SU-DHL-6 (cell line): ENCODE measurements around the gene BRPF3.

ENCODE experiments used
- H2AFZ ChIP-seq: fragments of 200-600 bp; sonication (generic); 2 replicates; pipeline ENCODE4 v1.6.1; 2014; ENCODE audit warnings: low read depth, mild to moderate bottlenecking, moderate library complexity, mixed read lengths, antibody characterized with exemption, low read length; ENCODE audit not compliant: severe bottlenecking
- H3F3A ChIP-seq: fragments of 200-600 bp; shearing (Covaris generic); 2 replicates; pipeline ENCODE4 v1.6.0; 2016; ENCODE audit warnings: antibody characterized with exemption, mild to moderate bottlenecking; ENCODE audit not compliant: insufficient read depth
- H3K27ac ChIP-seq: fragments of 200-600 bp; sonication (generic); 2 replicates; pipeline ENCODE4 v1.5.1; 2016; ENCODE audit warnings: low read depth, mild to moderate bottlenecking, low read length, moderate library complexity, mixed read lengths
- H3K27me3 ChIP-seq: fragments of 200-600 bp; sonication (generic), shearing (Covaris generic); 2 replicates; pipeline ENCODE4 v1.6.0; 2014; ENCODE audit warnings: mild to moderate bottlenecking, low read length
- H3K36me3 ChIP-seq: fragments of 200-600 bp; sonication (generic); 2 replicates; pipeline ENCODE4 v1.6.1; 2014; ENCODE audit warnings: mild to moderate bottlenecking, low read length, mixed read lengths
- H3K4me2 ChIP-seq: fragments of 300-600, 200-600 bp; shearing (Covaris generic), sonication (generic); 2 replicates; pipeline ENCODE4 v1.6.0; 2014; ENCODE audit warnings: low read length, low read depth, mild to moderate bottlenecking; ENCODE audit not compliant: poor library complexity, severe bottlenecking
- H3K4me3 ChIP-seq: fragments of 200-600 bp; sonication (generic); 2 replicates; pipeline ENCODE4 v1.5.1; 2014; ENCODE audit warnings: antibody characterized with exemption, low read length, mild to moderate bottlenecking, mixed read lengths; ENCODE audit not compliant: insufficient read depth, poor library complexity, severe bottlenecking
- H3K79me2 ChIP-seq: fragments of 200-600 bp; sonication (generic); 2 replicates; pipeline ENCODE4 v1.6.1; 2014; ENCODE audit warnings: mild to moderate bottlenecking, low read length, moderate library complexity; ENCODE audit not compliant: insufficient read depth
- H3K9ac ChIP-seq: fragments of 200-600 bp; sonication (generic); 2 replicates; pipeline ENCODE4 v1.7.0; 2014; ENCODE audit warnings: mild to moderate bottlenecking, low read length
- H3K9me2 ChIP-seq: fragments of 200-600 bp; sonication (generic); replicated peaks from 2 replicates; pipeline ENCODE4 v1.6.1; 2014; ENCODE audit warnings: low read length; ENCODE audit not compliant: insufficient read depth
- H3K9me3 ChIP-seq: fragments of 200-600 bp; sonication (generic); 2 replicates; pipeline ENCODE4 v1.6.1; 2014; ENCODE audit warnings: low read length, mixed read lengths; ENCODE audit not compliant: insufficient read depth
- H4K20me1 ChIP-seq: fragments of 200-600 bp; sonication (generic); 2 replicates; pipeline ENCODE4 v1.6.1; 2014; ENCODE audit warnings: low read depth, mild to moderate bottlenecking, antibody characterized with exemption, low read length, moderate library complexity, mixed read lengths
- CTCF ChIP-seq: fragments of 200-600 bp; sonication (generic); IDR thresholded peaks from one replicate; pipeline ENCODE4 v1.5.1; 2017; ENCODE audit warnings: antibody characterized with exemption, mild to moderate bottlenecking, low read length, moderate library complexity; ENCODE audit not compliant: insufficient read depth, poor library complexity, severe bottlenecking
- EZH2phosphoT487 ChIP-seq: fragments of 200-600 bp; sonication (generic), shearing (Covaris generic); conservative IDR thresholded peaks from 2 replicates; pipeline ENCODE4 v1.6.1; 2018; ENCODE audit warnings: mild to moderate bottlenecking, antibody characterized with exemption, low read length, moderate library complexity, mixed read lengths

BRPF3 gene

GRCh38 chr6:36241728-36242127 lies 45.2 kb downstream of the BRPF3 start:
- no peak overlapping the region for H3K9ac ChIP-seq
- H3K36me3 ChIP-seq, result no peaks in the 10 kb centered on the region
- H3K27me3 ChIP-seq, result no peaks in the 10 kb centered on the region
- no peaks in the 10 kb centered on the region for H3F3A ChIP-seq
- H2AFZ ChIP-seq, result no peak overlapping the region
- no peak for TF ChIP-seq EZH2phosphoT487
- no peak for TF ChIP-seq CTCF
- H3K27ac ChIP-seq, result no peak overlapping the region
- no peaks in the 10 kb centered on the region for H4K20me1 ChIP-seq
- no peaks in the 10 kb centered on the region for H3K9me2 ChIP-seq
- no peaks in the 10 kb centered on the region for H3K79me2 ChIP-seq
- H3K9me3 ChIP-seq, result no peaks in the 10 kb centered on the region
- H3K4me2 ChIP-seq, result no peak overlapping the region
- H3K4me3 ChIP-seq, result no peak overlapping the region

DNA sequence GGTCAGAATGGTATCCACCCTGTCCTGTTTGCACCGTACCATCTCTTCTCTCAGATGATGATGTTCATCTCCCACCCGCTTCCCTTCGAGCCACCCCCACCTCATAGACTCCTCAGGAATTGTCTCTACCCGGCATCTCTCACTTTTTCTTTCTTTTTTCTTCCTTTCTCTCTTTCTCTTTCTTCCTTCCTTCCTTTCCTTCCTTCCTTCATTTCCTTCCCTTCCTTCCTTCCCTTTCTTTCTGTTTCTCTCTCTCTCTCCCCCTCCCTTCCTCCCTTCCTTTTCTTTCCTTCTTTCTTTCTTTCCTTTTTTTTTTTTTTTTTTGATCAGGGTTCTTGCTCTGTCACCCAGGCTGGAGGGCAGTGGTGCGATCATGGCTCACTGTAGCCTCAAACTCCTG lies 45.6 kb downstream of the BRPF3 start:
- Histone ChIP-seq H2AFZ (no peak overlapping the region), H3K27ac (no peak overlapping the region), H3K79me2 (no peaks in the 10 kb centered on the region), H3K4me2 (no peak overlapping the region), H3K36me3 (no peaks in the 10 kb centered on the region), H3K9me2 (no peaks in the 10 kb centered on the region), H3F3A (no peaks in the 10 kb centered on the region), H3K27me3 (no peaks in the 10 kb centered on the region), H3K9me3 (no peaks in the 10 kb centered on the region), H3K9ac (no peak overlapping the region), H3K4me3 (no peak overlapping the region), H4K20me1 (no peaks in the 10 kb centered on the region)
- TF ChIP-seq CTCF (no peak), EZH2phosphoT487 (no peak)

- H3K4me2 ChIP-seq, result no peak overlapping the region
- H3K27me3 ChIP-seq, result no peaks in the 10 kb centered on the region
- no peak overlapping the region for H3K27ac ChIP-seq
- no peaks in the 10 kb centered on the region for H3K36me3 ChIP-seq
- no peak overlapping the region for H2AFZ ChIP-seq
- H3K4me3 ChIP-seq, result no peak overlapping the region
- no peak for TF ChIP-seq EZH2phosphoT487
- TF ChIP-seq CTCF, result no peak
- no peaks in the 10 kb centered on the region for H3K79me2 ChIP-seq
- H4K20me1 ChIP-seq, result no peaks in the 10 kb centered on the region
- no peaks in the 10 kb centered on the region for H3F3A ChIP-seq
- H3K9ac ChIP-seq, result no peak overlapping the region
- no peaks in the 10 kb centered on the region for H3K9me2 ChIP-seq
- H3K9me3 ChIP-seq, result no peaks in the 10 kb centered on the region
Observed at GRCh38 chr6:36242626-36243025, 46.1 kb downstream of the BRPF3 start.
